Spleen (tissue), 7 donors: ENCODE measurements around the gene KCNK17.

Experiments used
- POLR2A ChIP-seq, 3 donors: fragments of 450-650 bp; IDR thresholded peaks; one replicate each; pipeline ENCODE4 v1.5.1; 2017; ENCODE audit warnings: antibody characterized with exemption in 3 of 3, mild to moderate bottlenecking in 1 of 3
- POLR2AphosphoS5 ChIP-seq, 3 donors: sonication (generic); formaldehyde crosslinking; IDR thresholded peaks; one replicate each; pipeline ENCODE4 v1.5.1; 2017; ENCODE audit warnings: antibody characterized with exemption in 3 of 3
- TF ChIP-seq, protein P1 (sequence below), 11 experiments: fragments of 200-600 bp in 7 of 11; fragments of 450-650 bp in 4 of 11; sonication (generic) in 4 of 11; IDR thresholded peaks in 8 of 11; conservative IDR thresholded peaks in 3 of 11; 1 replicate in 7 of 11; 2 replicates in 4 of 11; pipeline versions ENCODE4 v1.4.0 to v1.8.0; 2016 to 2021; ENCODE audit warnings: antibody characterized with exemption in 11 of 11, inconsistent platforms in 4 of 11, mild to moderate bottlenecking in 1 of 11
- donor health status: DM: no; HTN: no; CAD: no; lungs with moderate emphysema.
- donor health status: DM: no; HTN: no; CAD: no.
- donor health status: DM: no; HTN: no; CAD: no.

DNA sequence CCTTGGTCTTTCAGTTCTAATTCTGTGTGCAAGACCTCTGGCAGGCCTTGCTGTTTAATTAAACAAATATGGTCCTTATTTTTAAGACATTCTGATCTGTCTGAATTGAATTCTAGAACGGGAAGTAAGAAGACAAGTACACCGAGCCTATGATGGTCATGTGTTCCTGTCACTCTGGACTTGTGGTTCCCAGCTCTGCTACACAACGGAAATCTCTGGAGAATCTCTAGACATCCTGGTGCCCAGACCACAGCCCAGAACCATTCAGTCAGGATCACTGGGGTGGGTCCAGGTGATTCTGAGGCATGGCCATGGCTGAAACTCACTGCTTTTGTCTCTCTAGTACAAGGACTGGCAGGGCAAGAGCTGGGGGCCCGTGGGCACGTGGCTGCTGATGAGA, 24.2 kb upstream of the KCNK17 start:
- TF ChIP-seq, protein P1, sequence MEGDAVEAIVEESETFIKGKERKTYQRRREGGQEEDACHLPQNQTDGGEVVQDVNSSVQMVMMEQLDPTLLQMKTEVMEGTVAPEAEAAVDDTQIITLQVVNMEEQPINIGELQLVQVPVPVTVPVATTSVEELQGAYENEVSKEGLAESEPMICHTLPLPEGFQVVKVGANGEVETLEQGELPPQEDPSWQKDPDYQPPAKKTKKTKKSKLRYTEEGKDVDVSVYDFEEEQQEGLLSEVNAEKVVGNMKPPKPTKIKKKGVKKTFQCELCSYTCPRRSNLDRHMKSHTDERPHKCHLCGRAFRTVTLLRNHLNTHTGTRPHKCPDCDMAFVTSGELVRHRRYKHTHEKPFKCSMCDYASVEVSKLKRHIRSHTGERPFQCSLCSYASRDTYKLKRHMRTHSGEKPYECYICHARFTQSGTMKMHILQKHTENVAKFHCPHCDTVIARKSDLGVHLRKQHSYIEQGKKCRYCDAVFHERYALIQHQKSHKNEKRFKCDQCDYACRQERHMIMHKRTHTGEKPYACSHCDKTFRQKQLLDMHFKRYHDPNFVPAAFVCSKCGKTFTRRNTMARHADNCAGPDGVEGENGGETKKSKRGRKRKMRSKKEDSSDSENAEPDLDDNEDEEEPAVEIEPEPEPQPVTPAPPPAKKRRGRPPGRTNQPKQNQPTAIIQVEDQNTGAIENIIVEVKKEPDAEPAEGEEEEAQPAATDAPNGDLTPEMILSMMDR (IDR thresholded peaks at IDR 0.05 in 8 of 11, conservative IDR thresholded peaks at IDR 0.05 in 3 of 11) = no peak
- no peak for TF ChIP-seq POLR2A (IDR thresholded peaks at IDR 0.05)
- no peak for TF ChIP-seq POLR2AphosphoS5 (IDR thresholded peaks at IDR 0.05)
